Natural killer cell (primary cell): ENCODE data around the gene TPSB2. TPM values are rescaled to one million over a fixed set of nuclear protein-coding genes. Genes with fewer than 3 reads are reported as not detected.

Source experiments
- ATAC-seq, 3 donors: fragments of 150-1000 bp in 2 of 3; fragments of 200-7000 bp in 1 of 3; cut with Tn5 transposase; 1 replicate in 1 of 3; 2 replicates in 2 of 3; pipeline ENCODE4 v1.10.0; 2021; ENCODE audit warnings: mild to moderate bottlenecking in 2 of 3, moderate library complexity in 2 of 3
- DNase-seq, 2 donors: peaks; one replicate each; pipeline versions ENCODE4 v3.0.0 to v3.0.0-alpha.2; 2013 to 2021; ENCODE audit warnings: mixed read lengths in 1 of 2
- H3K27ac ChIP-seq: one replicate; pipeline ENCODE4 v1.5.1; 2013; ENCODE audit warnings: mild to moderate bottlenecking, low read length
- H3K27me3 ChIP-seq: one replicate; pipeline ENCODE4 v1.6.1; 2013; ENCODE audit warnings: low read length; ENCODE audit not compliant: control insufficient read depth, insufficient read depth
- H3K36me3 ChIP-seq: one replicate; pipeline ENCODE4 v1.6.1; 2013; ENCODE audit warnings: low read length; ENCODE audit not compliant: control insufficient read depth, insufficient read depth
- H3K4me1 ChIP-seq: one replicate; pipeline ENCODE4 v1.6.1; 2013; ENCODE audit warnings: low read length; ENCODE audit not compliant: control insufficient read depth, insufficient read depth
- H3K4me3 ChIP-seq: one replicate; pipeline ENCODE4 v1.5.1; 2013; ENCODE audit warnings: low read length
- H3K9me3 ChIP-seq: one replicate; pipeline ENCODE4 v1.6.1; 2013; ENCODE audit warnings: low read length; ENCODE audit not compliant: control insufficient read depth, insufficient read depth
- H3K27ac Mint-ChIP-seq, 2 donors: one replicate each; pipeline ENCODE4 v1.8.0; 2022; ENCODE audit warnings: mild to moderate bottlenecking in 2 of 2, mixed read lengths in 2 of 2, moderate library complexity in 1 of 2
- H3K27me3 Mint-ChIP-seq, 2 donors: one replicate each; pipeline ENCODE4 v1.8.0; 2022; ENCODE audit warnings: low read depth in 2 of 2, mixed read lengths in 2 of 2
- H3K36me3 Mint-ChIP-seq: one replicate; pipeline ENCODE4 v1.8.0; 2022; ENCODE audit warnings: mixed read lengths
- H3K4me1 Mint-ChIP-seq, 2 donors: one replicate each; pipeline ENCODE4 v1.8.0; 2022; ENCODE audit warnings: mixed read lengths in 2 of 2
- H3K4me3 Mint-ChIP-seq: one replicate; pipeline ENCODE4 v1.8.0; 2022; ENCODE audit warnings: mild to moderate bottlenecking, moderate library complexity, mixed read lengths
- H3K9me3 Mint-ChIP-seq, 2 donors: one replicate each; pipeline ENCODE4 v1.8.0; 2022; ENCODE audit warnings: mixed read lengths in 2 of 2
- WGBS: methylation state at CpG from one replicate; pipeline ENCODE4 v1.1.7; 2013; ENCODE audit warnings: missing lambda C conversion rate; ENCODE audit not compliant: insufficient coverage; 5-methylcytosine and 5-hydroxymethylcytosine counted together
- intact Hi-C: fragments of 100-400 bp; cut with micrococcal nuclease; formaldehyde crosslinking; loops from one replicate; pipeline ENCODE4 v1.14.2; 2022
- total RNA-seq, 4 donors: library from RNA; stranded (reverse); fragments of 120-200 nt in 1 of 4; gene quantifications; one replicate each; pipeline versions ENCODE4 v1.2.3 to v1.2.4, GENCODE V29; 2013 to 2022
- TF ChIP-seq, protein P1 (sequence below): fragments of 200-600 bp; IDR thresholded peaks from one replicate; pipeline ENCODE4 v1.8.0; 2022; ENCODE audit warnings: antibody characterized with exemption

TPSB2 gene
- total RNA-seq, 3 donors from 2014 or later (not counting 1 experiment from before 2014, with no cell fraction given): 12.6 TPM; not detected in 2

- Mint-ChIP-seq H3K27ac (no peak overlapping the region), H3K4me1 (peaks cover 0 to 4% of the 10 kb centered on the region in 2 donors), H3K27me3 (no peaks in the 10 kb centered on the region), H3K9me3 (no peaks in the 10 kb centered on the region), H3K36me3 (no peaks in the 10 kb centered on the region), H3K4me3 (no peak overlapping the region)
- no peak for ATAC-seq
- no peaks in the 10 kb centered on the region for H3K27me3 ChIP-seq
- intact Hi-C loops: no loop called here
- H3K9me3 ChIP-seq: no peaks in the 10 kb centered on the region
- no peak overlapping the region for H3K27ac ChIP-seq
- 82% methylated on average over 8 of the region's 8 CpGs for WGBS
- peaks cover 8% of the 10 kb centered on the region for H3K4me1 ChIP-seq
- H3K4me3 ChIP-seq: no peak overlapping the region
- H3K36me3 ChIP-seq: no peaks in the 10 kb centered on the region
- DNase-seq: no peak
- TF ChIP-seq, protein P1, sequence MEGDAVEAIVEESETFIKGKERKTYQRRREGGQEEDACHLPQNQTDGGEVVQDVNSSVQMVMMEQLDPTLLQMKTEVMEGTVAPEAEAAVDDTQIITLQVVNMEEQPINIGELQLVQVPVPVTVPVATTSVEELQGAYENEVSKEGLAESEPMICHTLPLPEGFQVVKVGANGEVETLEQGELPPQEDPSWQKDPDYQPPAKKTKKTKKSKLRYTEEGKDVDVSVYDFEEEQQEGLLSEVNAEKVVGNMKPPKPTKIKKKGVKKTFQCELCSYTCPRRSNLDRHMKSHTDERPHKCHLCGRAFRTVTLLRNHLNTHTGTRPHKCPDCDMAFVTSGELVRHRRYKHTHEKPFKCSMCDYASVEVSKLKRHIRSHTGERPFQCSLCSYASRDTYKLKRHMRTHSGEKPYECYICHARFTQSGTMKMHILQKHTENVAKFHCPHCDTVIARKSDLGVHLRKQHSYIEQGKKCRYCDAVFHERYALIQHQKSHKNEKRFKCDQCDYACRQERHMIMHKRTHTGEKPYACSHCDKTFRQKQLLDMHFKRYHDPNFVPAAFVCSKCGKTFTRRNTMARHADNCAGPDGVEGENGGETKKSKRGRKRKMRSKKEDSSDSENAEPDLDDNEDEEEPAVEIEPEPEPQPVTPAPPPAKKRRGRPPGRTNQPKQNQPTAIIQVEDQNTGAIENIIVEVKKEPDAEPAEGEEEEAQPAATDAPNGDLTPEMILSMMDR: no peak
Measured at GRCh38 chr16:1213231-1213630, 16.8 kb downstream of the TPSB2 start.

GRCh38 chr16:1212616-1213194 lies 17.3 kb downstream of the TPSB2 start:
- WGBS: 93% methylated on average over 40 of the region's 40 CpGs
- intact Hi-C loops: no loop called here
- TF ChIP-seq, protein P1: no peak

DNA sequence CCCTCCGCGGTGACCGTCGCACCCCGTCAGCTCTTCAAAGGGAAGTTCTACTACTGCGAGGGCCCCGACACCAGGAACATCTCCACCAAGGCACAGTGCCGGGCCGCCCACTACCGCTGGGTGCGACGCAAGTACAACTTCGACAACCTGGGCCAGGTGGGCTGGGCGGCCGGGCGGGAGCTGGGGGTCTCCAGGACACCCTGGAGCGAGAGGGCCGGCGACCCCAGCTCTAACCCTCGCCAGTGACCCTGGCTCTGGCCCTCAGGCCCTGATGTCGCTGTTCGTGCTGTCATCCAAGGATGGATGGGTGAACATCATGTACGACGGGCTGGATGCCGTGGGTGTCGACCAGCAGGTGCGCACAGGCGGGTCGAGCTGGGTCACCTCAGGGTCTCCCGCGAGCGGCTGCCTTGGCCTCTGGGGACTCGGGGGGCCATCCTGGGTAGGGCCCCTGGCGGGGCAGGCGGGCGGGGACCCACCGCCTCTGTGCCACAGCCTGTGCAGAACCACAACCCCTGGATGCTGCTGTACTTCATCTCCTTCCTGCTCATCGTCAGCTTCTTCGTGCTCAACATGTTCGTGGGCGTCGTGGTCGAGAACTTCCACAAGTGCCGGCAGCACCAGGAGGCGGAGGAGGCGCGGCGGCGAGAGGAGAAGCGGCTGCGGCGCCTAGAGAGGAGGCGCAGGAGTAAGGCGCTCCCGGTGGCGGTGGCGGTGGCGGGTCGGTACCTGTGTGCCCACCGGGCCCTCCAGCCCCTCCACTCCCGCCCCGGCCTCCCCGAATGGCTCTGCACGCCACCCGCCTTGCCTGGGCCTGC lies 18.3 kb downstream of the TPSB2 start:
- no peak overlapping the region for H3K4me3 Mint-ChIP-seq
- WGBS: 89% methylated on average over 65 of the region's 65 CpGs

More at GRCh38 chr16:1212616-1213194, 17.3 kb downstream of the TPSB2 start:
- Histone ChIP-seq H3K4me1 (peaks cover 12% of the 10 kb centered on the region), H3K27me3 (no peaks in the 10 kb centered on the region), H3K36me3 (no peaks in the 10 kb centered on the region), H3K27ac (no peak overlapping the region), H3K9me3 (no peaks in the 10 kb centered on the region), H3K4me3 (no peak overlapping the region)
- Mint-ChIP-seq H3K27me3 (no peaks in the 10 kb centered on the region), H3K27ac (no peak overlapping the region), H3K4me3 (no peak overlapping the region), H3K36me3 (no peaks in the 10 kb centered on the region), H3K9me3 (no peaks in the 10 kb centered on the region), H3K4me1 (peaks cover 0 to 4% of the 10 kb centered on the region in 2 donors)
- DNase-seq (no peak), ATAC-seq (no peak)

More for the DNA sequence above, 18.3 kb downstream of the TPSB2 start:
- H3K27ac ChIP-seq: no peak overlapping the region
- H3K36me3 ChIP-seq: no peaks in the 10 kb centered on the region
- no peaks in the 10 kb centered on the region for H3K27me3 ChIP-seq
- intact Hi-C loops: no loop called here
- Mint-ChIP-seq H3K9me3 (no peaks in the 10 kb centered on the region), H3K36me3 (no peaks in the 10 kb centered on the region), H3K27me3 (no peaks in the 10 kb centered on the region), H3K27ac (no peak overlapping the region), H3K4me1 (peaks cover 0 to 4% of the 10 kb centered on the region in 2 donors)
- no peaks in the 10 kb centered on the region for H3K9me3 ChIP-seq
- no peak overlapping the region for H3K4me3 ChIP-seq
- TF ChIP-seq, protein P1: no peak
- DNase-seq (no peak), ATAC-seq (no peak)
- H3K4me1 ChIP-seq: peaks cover 15% of the 10 kb centered on the region
